Activated CD4-positive, alpha-beta T cell treated with anti-CD3 and anti-CD28 coated beads, Interleukin-2, amount 50 U/mL, for 1 hour (primary cell): ENCODE measurements around the gene KBTBD6.
"Not testable (repeated sequence)": the region's sequence is repeated elsewhere in the genome, so short reads cannot be mapped to it uniquely, and the experiment has no call there.

Experiments
- DNase-seq: peaks from one replicate; pipeline ENCODE4 v3.0.0-alpha.2; 2020

The KBTBD6 gene, protein sequence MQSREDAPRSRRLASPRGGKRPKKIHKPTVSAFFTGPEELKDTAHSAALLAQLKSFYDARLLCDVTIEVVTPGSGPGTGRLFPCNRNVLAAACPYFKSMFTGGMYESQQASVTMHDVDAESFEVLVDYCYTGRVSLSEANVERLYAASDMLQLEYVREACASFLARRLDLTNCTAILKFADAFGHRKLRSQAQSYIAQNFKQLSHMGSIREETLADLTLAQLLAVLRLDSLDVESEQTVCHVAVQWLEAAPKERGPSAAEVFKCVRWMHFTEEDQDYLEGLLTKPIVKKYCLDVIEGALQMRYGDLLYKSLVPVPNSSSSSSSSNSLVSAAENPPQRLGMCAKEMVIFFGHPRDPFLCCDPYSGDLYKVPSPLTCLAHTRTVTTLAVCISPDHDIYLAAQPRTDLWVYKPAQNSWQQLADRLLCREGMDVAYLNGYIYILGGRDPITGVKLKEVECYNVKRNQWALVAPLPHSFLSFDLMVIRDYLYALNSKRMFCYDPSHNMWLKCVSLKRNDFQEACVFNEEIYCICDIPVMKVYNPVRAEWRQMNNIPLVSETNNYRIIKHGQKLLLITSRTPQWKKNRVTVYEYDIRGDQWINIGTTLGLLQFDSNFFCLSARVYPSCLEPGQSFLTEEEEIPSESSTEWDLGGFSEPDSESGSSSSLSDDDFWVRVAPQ

DNA sequence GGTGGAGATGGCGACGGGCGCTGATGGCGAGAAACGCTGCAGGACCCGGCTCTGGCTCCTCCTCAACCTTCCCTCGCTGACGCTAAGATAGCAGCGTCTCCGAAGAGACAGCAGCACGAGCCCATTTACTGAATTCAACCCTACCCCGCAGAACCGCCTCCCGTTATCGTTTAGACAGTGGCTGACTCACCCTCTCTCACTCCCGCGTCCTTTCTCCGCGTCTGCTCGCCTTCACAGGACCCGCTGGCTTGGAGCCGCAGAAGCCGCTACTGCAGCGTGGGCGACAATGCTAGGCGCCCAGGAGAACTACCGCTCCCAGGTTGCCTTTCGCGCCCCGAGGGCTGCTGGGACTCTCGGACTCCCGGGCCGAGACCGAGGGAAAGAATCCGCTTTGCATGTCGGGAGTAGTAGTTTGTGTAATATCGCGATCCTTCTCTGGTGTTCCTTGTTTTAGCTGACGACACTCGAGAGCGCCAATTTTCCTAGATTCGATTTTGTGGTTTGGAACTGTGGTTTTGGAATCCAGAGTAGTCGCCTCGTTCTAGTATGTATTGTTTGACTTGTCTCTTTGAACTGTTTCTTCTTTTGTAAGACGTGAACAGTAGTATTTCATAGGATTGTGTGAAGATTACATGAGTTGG, at the start of gene KBTBD6:
KBTBD6 (minus strand) TSS at position 291 of the 641 bp plus-strand sequence. CDS start 291 bp downstream, outside the sequence.
- peak; percentile 88 for DNase-seq

DNA sequence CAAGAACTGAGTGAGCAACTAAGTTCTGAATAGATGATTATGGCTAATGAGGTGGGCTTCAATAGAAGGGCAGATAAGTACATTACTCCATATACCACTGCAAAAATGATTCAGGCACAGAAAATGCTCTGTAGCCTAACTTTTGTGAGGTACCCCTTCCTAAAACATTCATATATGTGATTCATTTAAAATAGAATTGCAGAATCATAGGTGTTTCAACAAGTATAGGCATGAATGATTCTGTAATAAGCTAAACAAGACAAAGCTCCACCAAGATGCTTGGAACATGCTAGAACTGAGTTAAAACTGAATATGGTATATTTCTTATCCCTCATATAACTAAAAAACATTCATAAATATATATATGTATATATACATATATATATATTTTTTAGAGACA, 49.6 kb upstream of the KBTBD6 start:
- DNase-seq = no peak

DNA sequence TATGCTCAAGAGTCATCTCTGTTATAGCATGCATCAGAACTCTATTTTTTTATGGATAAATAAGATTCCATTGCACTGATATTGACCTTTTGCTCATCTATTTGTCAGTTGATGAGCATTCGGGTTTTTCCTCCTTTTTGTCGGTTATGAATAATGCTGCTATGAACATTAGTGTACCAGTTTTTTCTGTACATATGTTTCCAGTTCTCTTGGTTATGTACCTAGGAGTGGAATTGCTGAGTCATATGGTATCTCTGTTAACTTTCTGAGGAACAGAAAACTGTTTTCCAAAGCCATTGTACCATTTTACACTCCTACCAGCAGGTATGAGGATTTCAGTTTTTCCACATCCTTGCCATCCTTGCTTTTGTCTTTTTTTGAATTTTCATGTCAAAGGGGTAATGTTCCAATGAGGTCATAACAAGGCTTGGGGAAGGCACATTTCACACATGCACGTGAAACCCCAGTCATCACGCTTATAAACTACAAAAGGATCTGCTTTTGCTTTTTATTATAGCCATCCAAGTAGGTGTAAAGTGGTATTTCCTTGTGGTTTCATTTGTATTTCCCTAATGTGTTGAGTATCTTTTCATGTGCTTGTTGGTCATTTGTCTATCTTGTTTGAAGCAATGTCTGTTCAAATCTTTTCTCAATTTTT, 47.1 kb upstream of the KBTBD6 start:
- DNase-seq = no peak

DNA sequence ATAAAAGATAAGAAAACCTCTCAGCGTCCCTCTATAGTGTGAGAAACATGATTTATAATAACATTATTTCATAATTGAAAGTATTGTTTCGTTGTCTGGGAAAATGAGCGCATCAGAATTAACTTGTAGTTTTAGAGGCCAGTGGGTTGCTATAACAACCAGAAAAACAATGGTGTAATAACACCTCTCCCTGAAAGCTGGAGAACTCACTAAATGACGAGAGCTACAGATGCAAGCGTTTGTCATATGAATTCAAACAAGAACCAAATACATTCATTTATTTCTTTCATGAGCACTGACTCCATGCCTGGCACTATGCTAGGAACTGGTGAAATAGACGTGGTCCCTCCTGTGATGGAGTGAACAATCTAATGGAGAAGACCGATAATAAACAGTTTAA, 45.4 kb upstream of the KBTBD6 start:
- no peak for DNase-seq

DNA sequence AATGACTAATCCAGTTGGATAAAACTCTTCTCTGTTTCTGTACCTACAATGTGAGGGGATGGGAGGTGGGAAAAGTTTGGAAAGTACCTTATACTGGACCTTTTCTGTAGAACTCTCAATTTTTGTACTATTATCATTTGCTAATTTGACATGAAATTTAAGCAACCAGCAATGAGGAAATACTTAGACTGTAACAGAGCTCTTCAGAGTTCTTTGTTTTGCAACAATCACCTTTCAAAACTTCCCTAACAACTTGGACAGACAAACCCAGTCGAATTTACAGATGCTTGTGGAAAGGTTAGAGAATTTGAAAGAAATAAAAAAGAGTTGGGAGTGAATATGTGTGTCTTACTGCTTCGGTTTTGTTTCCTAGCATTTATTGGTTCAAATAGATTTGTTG, 45.0 kb upstream of the KBTBD6 start:
- no peak for DNase-seq

DNA sequence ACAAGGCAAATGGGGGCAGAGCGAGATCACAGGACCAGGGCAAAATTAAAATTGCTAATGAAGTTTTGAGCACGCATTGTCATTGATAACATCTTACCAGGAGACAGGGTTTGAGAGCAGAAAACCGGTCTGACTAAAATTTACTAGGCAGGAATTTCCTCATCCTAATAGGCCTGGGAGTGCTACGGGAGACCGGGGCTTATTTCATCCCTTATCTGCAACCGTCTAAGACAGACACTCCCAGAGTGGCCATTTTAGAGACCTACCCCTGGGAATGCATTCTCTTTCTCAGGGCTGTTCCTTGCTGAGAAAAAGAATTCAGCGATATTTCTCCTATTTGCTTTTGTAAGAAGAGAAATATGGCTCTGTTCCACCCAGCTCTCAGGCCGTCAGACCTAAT, 43.0 kb upstream of the KBTBD6 start:
- DNase-seq = not testable (repeated sequence)

DNA sequence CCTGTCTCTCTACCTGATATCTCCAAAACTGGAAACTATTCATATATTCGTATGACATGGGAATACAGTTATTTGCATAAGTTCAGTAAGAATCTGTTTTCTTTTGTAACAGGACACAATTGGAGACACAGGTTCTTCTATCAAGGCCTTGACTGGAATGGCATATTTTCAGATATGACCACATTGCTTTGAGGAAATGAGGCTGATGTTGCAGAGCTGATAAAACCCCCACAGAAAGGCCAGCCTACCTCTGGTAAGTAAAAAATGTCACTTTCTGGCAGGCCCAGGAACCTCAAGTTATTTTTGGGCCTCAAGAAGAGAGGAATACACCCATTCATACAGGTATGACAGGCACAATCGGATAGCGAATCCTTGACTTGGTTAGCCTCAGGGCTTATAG, 29.5 kb upstream of the KBTBD6 start:
- DNase-seq = no peak

DNA sequence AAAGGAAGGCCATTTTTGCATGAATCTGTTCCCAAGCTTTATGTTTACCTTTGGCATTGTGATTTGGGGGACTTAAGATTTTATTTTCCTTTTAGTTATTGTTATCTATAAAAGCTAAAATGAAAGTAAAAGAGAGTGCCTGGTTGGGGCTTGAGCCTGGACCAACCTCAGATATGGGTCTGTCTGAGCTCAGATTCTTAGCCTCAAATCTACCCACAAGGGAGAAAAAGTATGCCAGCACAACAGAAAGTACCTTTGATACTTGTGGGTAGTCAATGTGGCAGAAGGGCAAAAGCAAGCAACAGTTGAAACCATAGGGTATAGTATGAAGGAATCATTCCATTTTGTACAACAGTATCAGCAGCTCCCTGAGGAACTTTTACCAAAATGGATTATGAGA, 26.6 kb upstream of the KBTBD6 start:
- no peak for DNase-seq

DNA sequence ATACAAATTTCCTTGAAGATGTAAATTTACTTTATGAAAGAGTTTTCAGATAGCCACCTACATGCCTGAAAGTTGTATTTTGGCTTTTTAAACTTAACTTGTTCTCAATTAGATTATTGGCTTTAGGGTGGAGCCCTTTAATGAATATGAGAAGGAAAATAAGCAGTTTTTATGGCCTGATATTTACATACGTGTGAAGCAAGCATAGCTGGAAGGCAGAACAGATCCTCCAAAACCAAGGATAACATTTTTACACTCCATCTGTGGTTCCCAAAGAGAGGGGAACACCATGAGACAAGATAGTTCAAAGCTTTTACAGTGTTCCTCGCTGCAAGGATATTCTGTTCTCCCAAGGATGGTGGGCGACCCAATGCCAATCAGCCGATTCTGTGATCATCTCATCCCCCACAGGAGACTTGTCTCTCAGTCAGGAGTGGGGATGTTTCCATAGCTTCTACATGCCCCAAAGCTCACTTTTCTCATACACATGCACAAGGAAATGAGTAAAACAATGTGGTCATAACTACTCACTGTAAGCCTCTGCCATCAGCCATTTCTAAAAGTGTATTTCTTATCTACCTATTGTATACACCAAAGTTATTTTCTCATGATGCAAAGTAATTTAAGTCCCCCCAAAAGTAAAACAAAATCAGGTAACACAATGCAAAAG, 24.6 kb upstream of the KBTBD6 start:
- DNase-seq = no peak

DNA sequence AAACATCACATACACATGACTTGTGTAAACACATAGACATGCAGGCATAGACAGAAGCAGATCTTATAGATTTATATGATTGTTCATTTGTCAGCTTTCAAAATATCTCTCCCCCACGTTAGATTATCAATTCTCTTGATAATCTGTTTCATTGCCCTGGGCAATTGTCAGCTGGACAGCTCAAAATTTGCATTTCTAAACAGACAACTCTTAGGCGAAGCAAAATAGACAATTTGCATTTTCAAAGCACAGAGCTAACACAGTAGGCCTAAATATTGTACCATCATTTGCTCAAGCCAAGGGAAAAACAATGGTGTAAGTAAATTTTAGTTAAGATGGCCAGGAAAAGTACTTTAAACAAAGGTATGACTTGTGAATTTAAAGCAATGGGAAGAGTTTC, 24.0 kb upstream of the KBTBD6 start:
- DNase-seq = no peak

DNA sequence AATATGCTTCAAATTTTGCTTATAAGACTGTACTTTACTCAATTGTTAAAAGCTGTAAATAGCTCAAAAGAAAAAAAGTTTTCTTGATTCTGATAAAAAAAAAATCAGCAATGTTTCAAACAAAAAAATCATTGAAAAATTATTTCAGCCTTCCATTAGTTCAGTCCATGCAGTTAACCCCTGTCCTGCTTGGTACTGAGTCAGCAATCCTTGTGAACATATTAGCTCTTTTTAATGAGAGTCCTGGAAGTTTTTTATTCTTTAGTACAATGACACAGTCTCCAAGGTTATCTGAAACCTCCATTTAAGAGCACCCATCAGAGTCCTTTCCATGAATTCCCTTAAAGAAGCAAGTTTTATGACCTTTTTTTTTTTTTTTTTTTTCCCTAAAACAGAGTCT, 21.4 kb upstream of the KBTBD6 start:
- no peak for DNase-seq

DNA sequence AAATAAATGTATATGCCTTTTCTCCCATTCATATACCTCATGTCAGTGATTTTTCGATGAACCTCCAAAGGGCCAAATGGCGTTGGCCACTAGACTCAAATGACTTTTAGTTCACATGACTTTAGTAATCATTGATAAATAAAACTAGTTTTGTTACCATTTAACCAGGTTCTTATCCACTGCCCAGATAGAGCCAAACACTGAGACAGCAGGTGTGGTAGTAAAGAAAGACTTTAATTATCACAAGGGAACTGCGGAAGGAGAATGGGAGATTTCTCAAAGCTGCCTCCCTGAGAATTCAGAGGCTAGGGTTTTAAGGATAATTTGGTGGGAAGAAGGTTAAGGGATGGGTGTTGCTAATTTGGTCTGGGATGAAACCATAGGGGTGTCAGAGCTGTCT, 19.4 kb upstream of the KBTBD6 start:
- DNase-seq = no peak

DNA sequence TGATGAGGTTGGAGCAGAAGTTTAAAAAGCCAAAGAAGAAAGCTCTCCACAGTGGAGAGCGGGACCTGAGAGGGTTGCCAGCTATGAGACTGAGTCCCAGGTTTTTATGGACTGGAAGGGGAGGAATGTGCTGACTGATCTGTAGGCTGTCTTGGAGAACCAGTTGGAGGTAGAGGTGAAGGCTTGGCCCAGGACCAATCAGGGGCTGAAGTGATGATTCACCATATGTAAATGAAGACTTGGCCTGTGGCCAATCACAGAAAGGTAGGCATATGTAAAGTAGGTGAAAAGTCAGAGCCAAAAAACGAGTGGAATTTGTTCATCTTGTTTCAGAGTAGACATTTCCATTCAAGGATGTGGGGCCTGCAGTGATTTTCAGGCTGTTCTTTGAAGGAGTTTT, 17.5 kb upstream of the KBTBD6 start:
- no peak for DNase-seq

DNA sequence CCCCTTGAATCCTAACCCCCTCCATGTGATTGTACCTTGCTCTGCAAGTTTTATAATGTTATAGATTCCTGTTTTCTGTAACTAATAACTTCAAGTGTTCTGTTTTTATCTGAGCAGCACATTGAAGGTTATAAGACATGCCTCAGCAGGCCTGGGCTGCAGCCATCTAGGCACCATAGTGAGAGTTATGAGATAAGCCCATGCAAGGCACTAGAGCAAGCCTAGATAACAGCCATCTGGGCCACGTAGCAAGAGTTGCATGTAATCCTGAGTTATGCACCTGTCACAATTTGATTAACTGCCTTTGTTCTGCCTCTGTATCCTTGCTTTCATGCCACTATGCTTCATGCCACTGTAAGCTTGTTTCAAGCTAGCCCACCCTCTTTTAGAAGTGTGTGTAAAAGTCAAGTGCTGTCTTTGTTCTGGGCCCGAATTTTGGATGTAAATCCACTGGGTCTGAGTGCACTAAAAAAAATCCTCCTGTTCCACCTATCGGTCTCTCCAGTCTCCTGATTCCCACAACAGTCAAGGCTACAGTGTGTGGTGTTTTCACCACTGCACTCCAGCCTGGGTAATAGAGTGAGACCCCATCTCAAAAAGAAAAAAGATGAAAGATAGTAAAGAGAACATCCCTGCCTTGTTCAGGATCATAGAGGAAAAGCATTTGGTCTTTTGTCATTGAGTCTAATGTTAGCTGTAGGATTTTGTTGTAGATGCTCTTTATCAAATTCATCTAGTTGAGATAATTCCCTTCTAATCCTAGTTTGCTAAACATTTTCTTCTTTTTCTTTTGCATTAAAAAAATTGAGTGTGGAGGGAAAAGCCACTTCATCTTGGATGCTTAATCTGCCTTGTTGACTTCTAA, 16.0 kb upstream of the KBTBD6 start:
- no peak for DNase-seq

DNA sequence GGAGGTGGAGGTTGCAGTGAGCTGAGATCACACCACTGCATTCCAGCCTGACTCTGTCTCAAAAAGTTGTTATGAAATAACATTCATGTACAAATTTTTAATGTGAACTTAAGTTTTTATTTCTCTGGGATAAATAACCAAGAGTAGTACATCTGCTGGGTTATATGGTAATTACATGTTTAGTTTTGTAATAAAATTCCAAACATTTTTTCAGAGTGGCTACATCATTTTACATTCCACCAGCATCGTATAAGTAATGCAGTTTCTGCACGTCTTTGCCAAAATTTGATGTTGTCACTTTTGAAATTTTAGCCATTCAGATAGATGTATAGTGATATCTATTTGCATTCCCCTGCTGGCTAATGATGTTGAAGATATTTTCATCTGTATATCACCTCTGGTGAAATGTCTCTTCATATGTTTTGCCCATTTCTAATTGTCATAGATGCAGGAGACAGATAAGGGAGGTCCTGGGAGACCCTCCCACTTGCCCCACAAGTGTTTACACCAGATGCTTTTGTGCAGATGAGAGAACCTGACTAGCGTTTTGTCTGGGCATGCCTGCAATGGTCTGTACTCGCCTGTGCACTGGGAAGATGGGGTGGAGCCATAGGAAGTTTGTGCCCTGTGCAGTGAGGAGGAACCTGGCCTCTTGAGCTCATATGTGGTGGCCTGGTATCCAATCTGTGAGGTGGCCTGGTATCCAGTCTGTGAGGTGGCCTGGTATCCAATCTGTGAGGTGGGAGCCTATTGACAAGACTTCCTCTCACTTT, 12.7 kb upstream of the KBTBD6 start:
- no peak for DNase-seq

DNA sequence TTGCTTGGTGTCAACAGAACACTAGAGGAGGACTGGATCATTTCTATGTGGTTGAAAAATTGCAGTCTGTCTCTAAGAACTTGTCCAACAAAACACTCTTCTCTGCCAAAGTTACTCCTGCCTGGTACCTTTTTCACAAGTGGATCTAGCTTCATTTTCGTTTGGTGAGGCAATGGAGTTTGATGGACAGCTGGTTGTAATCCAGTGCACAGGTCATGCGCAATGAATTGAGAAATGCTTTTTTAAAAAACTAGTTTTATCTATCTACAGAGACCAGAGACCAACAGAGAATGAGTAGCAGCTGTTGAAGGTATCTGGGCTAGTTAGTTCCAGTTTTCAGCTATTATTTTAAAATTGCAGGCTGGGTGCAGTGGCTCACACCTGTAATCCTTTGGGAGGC, 12.0 kb upstream of the KBTBD6 start:
- DNase-seq = no peak

DNA sequence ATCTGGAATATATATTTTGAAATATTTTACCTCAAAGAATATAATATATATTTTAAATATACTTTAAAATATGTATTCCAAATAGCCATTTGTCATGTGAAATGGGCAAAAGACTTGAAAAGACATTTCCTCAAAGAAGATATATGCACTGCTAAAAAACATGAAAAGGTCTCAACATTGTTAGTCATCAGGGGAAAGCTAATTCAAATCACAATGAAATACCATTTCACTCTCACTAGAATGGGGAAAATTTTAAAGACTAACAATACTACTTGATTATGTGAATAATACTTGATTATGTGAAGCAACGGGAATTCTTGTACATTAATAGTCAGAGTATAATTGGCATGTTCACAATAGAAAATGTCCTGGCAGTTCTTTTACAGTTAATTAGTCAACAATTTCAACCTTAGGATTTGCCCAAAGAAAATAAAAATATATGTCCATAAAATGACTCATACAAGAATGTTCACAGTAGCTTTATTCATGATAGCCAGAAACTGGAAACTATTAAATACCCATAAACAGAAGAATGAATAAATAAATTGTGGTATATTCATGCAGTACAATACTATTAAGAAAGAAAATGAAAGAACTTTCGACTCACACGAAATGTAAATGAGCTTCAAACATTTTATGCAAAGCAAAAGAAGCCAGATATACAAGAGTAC, 6.8 kb upstream of the KBTBD6 start:
- no peak for DNase-seq

DNA sequence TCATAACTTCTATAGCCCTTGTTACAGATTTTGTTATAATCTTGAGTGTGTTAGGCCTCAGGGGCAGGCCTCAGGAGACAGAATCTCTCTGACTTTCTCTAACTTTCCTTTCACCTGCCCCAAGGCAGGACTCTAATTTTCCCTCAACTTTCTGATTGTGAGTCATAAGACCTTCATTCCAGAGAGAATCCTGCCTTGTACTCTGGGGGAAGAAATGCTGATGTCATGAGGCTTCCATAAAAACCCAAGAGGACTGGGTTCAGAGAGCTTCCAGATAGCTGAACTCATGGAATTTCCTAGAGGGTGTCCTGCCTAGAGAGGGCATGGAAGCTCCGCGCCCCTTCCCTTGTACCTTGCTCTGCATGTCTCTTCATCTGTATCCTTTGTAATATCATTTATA, 5.3 kb upstream of the KBTBD6 start:
- DNase-seq = no peak

DNA sequence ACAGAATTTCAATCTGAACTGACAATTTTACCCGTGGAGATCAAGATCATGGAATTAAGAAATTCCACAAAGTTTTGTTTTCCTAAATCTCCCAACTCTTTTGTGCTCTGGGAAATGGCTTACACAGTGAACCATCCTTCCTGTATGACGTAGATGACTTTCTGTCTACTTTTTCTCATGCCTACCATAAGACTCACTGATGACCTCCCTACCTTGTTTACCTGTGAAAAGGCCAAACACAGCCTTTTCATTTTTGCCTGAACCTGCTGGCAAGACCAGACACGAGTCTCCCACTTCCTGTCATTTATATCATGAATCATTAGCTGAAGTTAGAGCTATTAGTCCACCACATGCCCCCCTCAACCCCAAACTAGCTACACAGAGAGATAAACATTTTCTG, 4.6 kb upstream of the KBTBD6 start:
- no peak for DNase-seq

DNA sequence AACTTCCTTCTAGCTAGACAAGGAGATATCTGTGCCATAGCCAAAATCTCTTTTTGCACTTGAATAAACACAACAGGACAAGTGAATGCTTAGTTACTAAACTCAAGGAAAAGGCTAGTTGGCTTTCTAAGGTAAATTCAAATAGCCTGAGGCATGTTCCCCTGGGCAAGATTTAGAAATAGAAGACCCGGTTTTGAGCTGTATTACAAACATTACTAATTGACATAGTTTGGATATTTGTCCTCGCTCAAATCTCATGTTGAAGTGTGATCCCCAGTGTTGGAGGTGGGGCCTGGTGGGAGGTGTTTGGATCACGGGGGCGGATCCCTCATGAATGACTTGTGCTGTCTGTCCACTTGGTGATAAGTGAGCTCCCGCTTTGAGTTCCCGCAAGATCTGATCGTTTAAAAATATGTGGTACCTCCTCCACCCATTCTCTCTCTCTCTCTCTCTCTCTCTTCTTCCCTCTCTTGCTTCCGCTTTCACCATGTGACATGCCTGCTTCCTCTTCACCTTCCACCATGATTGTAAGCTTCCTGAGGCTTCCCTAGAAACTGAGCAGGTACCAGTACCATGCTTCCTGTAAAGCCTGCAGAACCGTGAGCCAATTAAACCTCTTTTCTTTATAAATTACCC, 3.9 kb upstream of the KBTBD6 start:
- DNase-seq = no peak
